Astrocyte (in vitro differentiated cells and primary cell): ENCODE data around the gene DENND4B. TPM values are rescaled to one million over a fixed set of nuclear protein-coding genes. Genes with fewer than 3 reads are reported as not detected.

Experiments
- DNase-seq: peaks from one replicate; pipeline ENCODE4 v3.0.0-alpha.2; 2010; ENCODE audit warnings: low read depth
- FAIRE-seq: peaks from 2 replicates; lab custom pipeline; 2011; peaks lifted over from hg19 to GRCh38; lab: Jason Lieb, UNC
- H2AFZ ChIP-seq: 2 replicates; pipeline ENCODE4 v1.6.0; 2012; ENCODE audit warnings: low read depth, low read length, inconsistent platforms
- H3K27ac ChIP-seq: 2 replicates; pipeline ENCODE4 v1.5.1; 2011; ENCODE audit warnings: low read depth, low read length, inconsistent platforms
- H3K27me3 ChIP-seq: 2 replicates; pipeline ENCODE4 v1.6.0; 2011; ENCODE audit warnings: low read length, inconsistent platforms; ENCODE audit not compliant: insufficient read depth
- H3K36me3 ChIP-seq: 2 replicates; pipeline ENCODE4 v1.5.1; 2011; ENCODE audit warnings: low read length, inconsistent platforms; ENCODE audit not compliant: insufficient read depth
- H3K4me1 ChIP-seq: 2 replicates; pipeline ENCODE4 v1.5.1; 2011; ENCODE audit warnings: low read length, inconsistent platforms; ENCODE audit not compliant: insufficient read depth
- H3K4me2 ChIP-seq: 2 replicates; pipeline ENCODE4 v1.6.0; 2012; ENCODE audit warnings: low read length, inconsistent platforms
- H3K4me3 ChIP-seq: 2 replicates; pipeline ENCODE4 v1.5.1; 2011; ENCODE audit warnings: low read depth, mild to moderate bottlenecking, low read length, inconsistent platforms; ENCODE audit not compliant: insufficient read depth
- H3K79me2 ChIP-seq: 2 replicates; pipeline ENCODE4 v1.6.0; 2012; ENCODE audit warnings: mild to moderate bottlenecking, low read length, inconsistent platforms; ENCODE audit not compliant: insufficient read depth
- H3K9ac ChIP-seq: 2 replicates; pipeline ENCODE4 v1.6.0; 2012; ENCODE audit warnings: mild to moderate bottlenecking, low read length, inconsistent platforms
- H3K9me3 ChIP-seq: 2 replicates; pipeline ENCODE4 v1.5.1; 2012; ENCODE audit warnings: low read depth, mild to moderate bottlenecking, low read length, inconsistent platforms; ENCODE audit not compliant: insufficient read depth
- H4K20me1 ChIP-seq: 2 replicates; pipeline ENCODE4 v1.6.0; 2012; ENCODE audit warnings: low read length, inconsistent platforms; ENCODE audit not compliant: insufficient read depth
- H3K27ac Mint-ChIP-seq: one replicate; pipeline ENCODE4 v1.8.0; 2021; ENCODE audit warnings: mild to moderate bottlenecking, mixed read lengths; ENCODE audit not compliant: unreplicated experiment
- H3K27me3 Mint-ChIP-seq: one replicate; pipeline ENCODE4 v1.8.0; 2021; ENCODE audit warnings: low read depth, mixed read lengths; ENCODE audit not compliant: unreplicated experiment
- H3K36me3 Mint-ChIP-seq: one replicate; pipeline ENCODE4 v1.8.0; 2021; ENCODE audit warnings: low read depth, mixed read lengths; ENCODE audit not compliant: unreplicated experiment
- H3K4me1 Mint-ChIP-seq: one replicate; pipeline ENCODE4 v1.8.0; 2021; ENCODE audit warnings: low read depth, mixed read lengths; ENCODE audit not compliant: unreplicated experiment
- H3K4me3 Mint-ChIP-seq: one replicate; pipeline ENCODE4 v1.8.0; 2021; ENCODE audit warnings: mild to moderate bottlenecking, moderate library complexity, mixed read lengths; ENCODE audit not compliant: unreplicated experiment
- H3K9me3 Mint-ChIP-seq: one replicate; pipeline ENCODE4 v1.8.0; 2021; ENCODE audit warnings: mild to moderate bottlenecking, mixed read lengths; ENCODE audit not compliant: unreplicated experiment
- EZH2 ChIP-seq: IDR thresholded peaks from 2 replicates; pipeline ENCODE4 v1.6.1; 2012; ENCODE audit warnings: mild to moderate bottlenecking, low read length, inconsistent platforms; ENCODE audit not compliant: insufficient read depth
- total RNA-seq: library from RNA; stranded (reverse); gene quantifications from 2 replicates; pipeline ENCODE4 v1.2.1, GENCODE V29; 2021
- TF ChIP-seq, protein P1 (sequence below): IDR thresholded peaks from 2 replicates; pipeline ENCODE4 v1.5.1; 2011; ENCODE audit warnings: low read depth, mild to moderate bottlenecking, inconsistent platforms, low read length, moderate library complexity; ENCODE audit not compliant: insufficient read depth

DENND4B gene
- total RNA-seq, 1 donor from 2014 or later, result 31.3 TPM

GRCh38 chr1:153995202-153995601 lies 48.7 kb upstream of the DENND4B start:
- Histone ChIP-seq H3K4me2 (no peak overlapping the region), H3K4me1 (peaks cover 15% of the 10 kb centered on the region), H3K27ac (no peak overlapping the region), H3K9ac (no peak overlapping the region), H4K20me1 (peaks cover 25% of the 10 kb centered on the region), H3K27me3 (no peaks in the 10 kb centered on the region), H3K4me3 (no peak overlapping the region), H3K79me2 (peaks cover 22% of the 10 kb centered on the region), H3K36me3 (peaks cover 22% of the 10 kb centered on the region), H2AFZ (no peak overlapping the region), H3K9me3 (no peaks in the 10 kb centered on the region)
- Mint-ChIP-seq H3K9me3 (peaks cover 2% of the 10 kb centered on the region), H3K4me1 (peaks cover 11% of the 10 kb centered on the region), H3K36me3 (peaks cover 15% of the 10 kb centered on the region), H3K27ac (no peak overlapping the region), H3K27me3 (no peaks in the 10 kb centered on the region), H3K4me3 (no peak overlapping the region)
- FAIRE-seq, result no peak
- TF ChIP-seq, protein P1, sequence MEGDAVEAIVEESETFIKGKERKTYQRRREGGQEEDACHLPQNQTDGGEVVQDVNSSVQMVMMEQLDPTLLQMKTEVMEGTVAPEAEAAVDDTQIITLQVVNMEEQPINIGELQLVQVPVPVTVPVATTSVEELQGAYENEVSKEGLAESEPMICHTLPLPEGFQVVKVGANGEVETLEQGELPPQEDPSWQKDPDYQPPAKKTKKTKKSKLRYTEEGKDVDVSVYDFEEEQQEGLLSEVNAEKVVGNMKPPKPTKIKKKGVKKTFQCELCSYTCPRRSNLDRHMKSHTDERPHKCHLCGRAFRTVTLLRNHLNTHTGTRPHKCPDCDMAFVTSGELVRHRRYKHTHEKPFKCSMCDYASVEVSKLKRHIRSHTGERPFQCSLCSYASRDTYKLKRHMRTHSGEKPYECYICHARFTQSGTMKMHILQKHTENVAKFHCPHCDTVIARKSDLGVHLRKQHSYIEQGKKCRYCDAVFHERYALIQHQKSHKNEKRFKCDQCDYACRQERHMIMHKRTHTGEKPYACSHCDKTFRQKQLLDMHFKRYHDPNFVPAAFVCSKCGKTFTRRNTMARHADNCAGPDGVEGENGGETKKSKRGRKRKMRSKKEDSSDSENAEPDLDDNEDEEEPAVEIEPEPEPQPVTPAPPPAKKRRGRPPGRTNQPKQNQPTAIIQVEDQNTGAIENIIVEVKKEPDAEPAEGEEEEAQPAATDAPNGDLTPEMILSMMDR, result no peak
- no peak for TF ChIP-seq EZH2
- no peak for DNase-seq

DNA sequence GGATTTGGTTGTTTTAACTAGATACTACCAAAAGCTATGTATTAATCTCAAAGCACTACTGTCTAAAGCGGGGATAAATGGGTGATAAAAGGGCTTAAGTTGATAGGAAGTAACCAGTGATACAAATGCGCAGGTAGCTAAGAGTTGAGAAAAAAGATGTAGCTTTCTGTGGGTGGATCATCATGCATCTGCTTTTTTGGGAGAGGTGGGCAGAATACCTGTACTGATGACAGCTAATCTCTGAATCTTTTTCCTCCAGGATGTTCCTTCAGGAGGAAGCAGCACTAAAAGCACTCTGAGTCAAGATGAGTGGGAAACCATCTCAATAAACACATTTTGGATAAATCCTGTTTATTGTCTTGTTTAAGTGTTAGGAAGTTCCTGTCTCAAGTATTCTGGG lies 45.3 kb upstream of the DENND4B start:
- no peak for FAIRE-seq
- peak overlapping the region; percentile 73 for H3K27ac Mint-ChIP-seq

GRCh38 chr1:153991151-153991630 lies 44.7 kb upstream of the DENND4B start:
- peak overlapping the region; percentile 92 for H3K4me2 ChIP-seq
- H2AFZ ChIP-seq, result no peak overlapping the region
- peaks cover 25% of the 10 kb centered on the region for H4K20me1 ChIP-seq
- Mint-ChIP-seq H3K27ac (peak overlapping the region; percentile 96), H3K9me3 (peaks cover 2% of the 10 kb centered on the region), H3K27me3 (no peaks in the 10 kb centered on the region), H3K4me1 (peaks cover 16% of the 10 kb centered on the region), H3K4me3 (peak overlapping the region; percentile 96), H3K36me3 (peaks cover 15% of the 10 kb centered on the region)
- FAIRE-seq, result no peak
- H3K9ac ChIP-seq, result peak overlapping the region; percentile 95
- H3K4me3 ChIP-seq, result peak overlapping the region; percentile 88
- H3K9me3 ChIP-seq, result no peaks in the 10 kb centered on the region
- H3K4me1 ChIP-seq, result peaks cover 20% of the 10 kb centered on the region
- no peak for DNase-seq
- H3K27me3 ChIP-seq, result no peaks in the 10 kb centered on the region
- peaks cover 22% of the 10 kb centered on the region for H3K79me2 ChIP-seq
- H3K36me3 ChIP-seq, result peaks cover 22% of the 10 kb centered on the region
- H3K27ac ChIP-seq, result peak overlapping the region; percentile 92
- no peak for TF ChIP-seq EZH2
- TF ChIP-seq, protein P1, result no peak

More for the DNA sequence above, 45.3 kb upstream of the DENND4B start:
- peak overlapping the region; percentile 92 for H3K4me2 ChIP-seq
- peaks cover 25% of the 10 kb centered on the region for H4K20me1 ChIP-seq
- H3K36me3 ChIP-seq, result peaks cover 22% of the 10 kb centered on the region
- H3K4me3 ChIP-seq, result peak overlapping the region; percentile 88
- TF ChIP-seq, protein P1, result no peak
- no peak for TF ChIP-seq EZH2
- no peak for DNase-seq
- H3K27me3 Mint-ChIP-seq, result no peaks in the 10 kb centered on the region
- H3K79me2 ChIP-seq, result peaks cover 22% of the 10 kb centered on the region
- H3K4me1 ChIP-seq, result peaks cover 17% of the 10 kb centered on the region
- peaks cover 15% of the 10 kb centered on the region for H3K36me3 Mint-ChIP-seq
- H3K27ac ChIP-seq, result no peak overlapping the region
- no peaks in the 10 kb centered on the region for H3K9me3 ChIP-seq
- H3K9ac ChIP-seq, result peak overlapping the region; percentile 95
- H3K27me3 ChIP-seq, result no peaks in the 10 kb centered on the region
- H2AFZ ChIP-seq, result no peak overlapping the region
- H3K4me3 Mint-ChIP-seq, result peak overlapping the region; percentile 96
- peaks cover 2% of the 10 kb centered on the region for H3K9me3 Mint-ChIP-seq
- H3K4me1 Mint-ChIP-seq, result peaks cover 15% of the 10 kb centered on the region
